Activated T-cell treated with anti-CD3 and anti-CD28 coated beads, Interleukin-2, amount 50 U/mL, for 1 hour (primary cell): ENCODE data around the gene PDGFD.

Experiments
- DNase-seq: peaks from one replicate; pipeline ENCODE4 v3.0.0-alpha.2; 2020

The PDGFD gene

DNA sequence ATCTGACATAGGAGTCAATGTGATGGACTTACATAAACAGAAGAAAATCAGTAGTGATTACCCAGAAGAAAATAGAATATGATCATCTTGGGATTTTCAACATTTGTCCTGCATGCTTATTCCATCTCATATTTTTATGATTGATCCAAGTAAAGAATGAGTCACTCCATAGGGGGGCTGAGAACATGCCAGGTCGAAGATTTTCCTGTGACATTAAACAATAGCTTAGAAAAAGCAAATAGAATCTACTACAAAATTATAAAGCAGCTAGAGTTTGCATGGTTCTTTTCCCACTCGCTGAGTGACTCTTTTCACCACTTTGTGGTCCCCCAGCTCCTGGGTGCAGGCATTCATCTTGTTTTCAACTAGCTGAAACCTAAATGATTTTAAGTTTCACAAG lies 71.2 kb downstream of the PDGFD start:
- no peak for DNase-seq

DNA sequence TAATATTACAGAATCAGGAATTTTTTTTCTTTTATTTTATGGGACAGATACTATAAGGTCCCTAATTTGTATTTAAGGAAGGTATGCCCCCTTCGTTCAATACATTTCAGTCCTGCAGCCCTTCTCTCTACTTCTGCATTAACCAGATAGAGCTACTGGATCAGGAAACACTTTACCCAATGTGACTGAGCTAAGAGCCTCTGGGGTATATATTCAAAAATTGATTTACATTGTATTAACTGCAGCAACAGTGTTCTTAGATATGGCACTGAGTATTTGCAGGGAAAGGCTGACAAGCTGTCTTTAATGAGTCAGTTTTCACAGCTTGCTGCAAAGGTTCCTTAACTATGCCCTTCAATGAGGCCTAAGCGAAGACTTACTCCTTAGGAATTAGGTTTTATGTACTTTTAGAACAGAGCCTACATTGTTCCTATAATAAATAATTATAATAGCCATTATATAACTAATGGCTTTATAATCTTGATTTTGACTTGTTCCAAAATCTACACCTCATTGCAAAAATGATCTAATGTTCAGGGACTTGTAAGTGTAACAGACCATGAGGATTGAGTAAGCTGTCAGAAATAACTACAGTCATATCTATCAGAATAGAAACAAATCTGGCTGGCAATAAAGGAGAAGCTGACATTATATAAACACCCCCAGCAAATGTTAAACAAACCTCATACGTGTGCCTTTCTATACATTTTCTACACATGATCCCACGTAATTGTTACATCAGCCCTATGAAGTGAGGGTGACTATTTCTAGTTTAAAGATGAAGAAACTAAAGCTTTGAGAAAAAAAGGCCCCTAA lies 72.5 kb downstream of the PDGFD start:
- no peak for DNase-seq

DNA sequence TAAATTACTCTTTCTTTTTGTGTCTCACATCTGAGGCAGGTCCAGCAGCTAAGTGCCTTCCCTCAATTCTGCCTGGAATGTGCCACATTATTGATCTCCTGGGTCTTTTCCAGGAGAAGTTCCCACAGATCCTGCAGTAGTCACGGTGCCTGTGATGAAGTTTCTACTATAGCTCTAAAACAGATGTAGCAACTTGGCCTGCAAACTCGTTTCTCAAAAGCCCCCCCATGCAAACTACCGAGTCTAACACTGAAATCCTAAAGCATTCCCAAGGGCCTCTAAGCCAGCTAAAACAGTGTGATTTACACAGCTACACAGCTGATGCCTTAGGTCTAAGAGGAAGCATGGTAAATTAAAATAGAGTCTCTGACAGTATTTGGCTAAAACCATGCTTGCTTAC lies 73.2 kb downstream of the PDGFD start:
- no peak for DNase-seq

DNA sequence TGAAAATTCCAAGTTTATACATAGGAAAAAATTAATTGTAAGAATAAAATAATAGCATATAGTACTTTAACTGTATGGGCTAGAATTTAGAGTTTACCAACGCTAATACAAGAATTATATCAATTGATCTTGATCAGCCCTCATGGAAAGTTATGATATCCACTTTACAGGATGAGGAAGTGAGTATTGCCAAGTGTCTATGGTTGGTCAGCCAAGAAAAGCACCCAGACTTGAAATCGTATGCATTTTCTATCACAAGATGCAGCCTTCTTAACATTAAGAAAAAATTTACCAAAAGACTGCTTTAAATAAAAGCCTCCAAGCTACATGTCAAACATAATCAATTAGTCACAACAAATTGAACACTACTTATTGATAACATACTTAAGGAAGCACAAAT lies 74.5 kb downstream of the PDGFD start:
- no peak for DNase-seq

DNA sequence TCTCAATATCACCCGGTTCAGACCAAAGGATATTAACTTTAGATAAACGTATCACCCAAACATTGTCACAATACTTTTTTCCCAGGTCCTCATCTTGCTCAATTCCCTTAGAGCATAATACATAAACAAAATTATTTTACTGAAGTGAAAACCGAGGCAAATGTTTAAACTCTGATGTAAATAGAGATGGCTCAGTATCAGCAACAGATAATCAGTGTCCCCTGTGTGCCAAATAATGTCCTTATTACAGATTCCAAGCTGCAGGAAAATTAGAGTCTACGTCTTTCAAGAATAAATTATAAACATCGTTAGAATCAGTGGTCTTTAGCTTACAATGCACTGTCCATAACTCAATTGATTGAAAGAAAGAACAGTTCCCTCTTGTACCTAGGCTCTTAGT lies 77.3 kb downstream of the PDGFD start:
- no peak for DNase-seq

DNA sequence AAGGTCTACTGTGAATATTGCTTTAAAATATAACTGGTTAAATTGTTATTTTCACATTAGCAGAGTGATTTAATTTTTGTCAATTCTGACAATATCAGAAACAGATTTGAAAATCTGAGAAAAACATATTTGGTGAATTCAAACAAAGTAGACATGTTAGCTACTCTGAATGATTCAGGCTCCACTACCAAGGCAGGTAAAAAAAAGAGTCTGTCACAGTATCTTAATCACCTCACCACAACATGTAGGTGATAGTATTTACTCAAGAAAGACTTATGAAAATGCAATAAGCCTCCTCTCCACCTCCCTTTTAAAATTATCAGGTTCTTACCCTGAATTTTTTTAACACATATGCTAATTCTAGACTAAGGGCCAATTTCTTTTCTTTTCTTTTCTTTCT lies 85.0 kb downstream of the PDGFD start:
- DNase-seq: no peak

DNA sequence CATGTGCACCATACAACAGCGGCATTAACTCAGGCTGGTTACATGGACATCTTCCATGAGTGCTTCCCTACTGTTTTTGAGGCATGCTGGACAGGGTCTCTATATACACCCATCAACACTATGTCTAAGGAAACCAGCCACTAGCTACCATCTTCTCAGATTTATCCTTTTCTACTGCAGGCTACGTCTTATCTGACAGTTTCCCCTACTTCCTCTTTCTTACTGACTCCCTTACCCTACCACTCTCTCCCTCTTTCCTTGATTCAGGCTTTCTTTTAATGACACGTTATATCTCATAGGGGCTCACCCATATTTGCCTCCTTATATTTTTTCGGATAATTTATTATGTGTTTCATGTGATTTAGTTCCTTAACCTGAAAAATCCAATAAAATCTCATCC lies 85.7 kb downstream of the PDGFD start:
- no peak for DNase-seq

DNA sequence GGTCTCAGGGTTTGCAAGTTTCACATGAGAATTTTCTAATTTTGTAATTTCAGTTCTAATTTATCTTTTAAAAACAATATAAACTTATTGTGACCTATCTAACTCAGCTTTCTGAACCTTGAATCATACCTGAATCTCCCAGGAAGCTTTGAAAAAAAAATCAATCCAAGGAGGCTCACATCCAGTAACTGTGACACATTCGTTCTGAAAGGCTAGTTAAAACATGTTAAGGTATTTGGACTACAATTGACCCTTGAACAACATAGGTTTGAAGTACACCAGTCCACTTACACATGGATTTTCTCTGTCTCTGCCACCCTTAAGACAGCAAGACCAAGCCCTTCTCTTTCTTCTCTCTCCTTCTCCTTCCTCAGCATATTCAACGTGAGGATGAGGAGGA lies 87.5 kb downstream of the PDGFD start:
- no peak for DNase-seq

DNA sequence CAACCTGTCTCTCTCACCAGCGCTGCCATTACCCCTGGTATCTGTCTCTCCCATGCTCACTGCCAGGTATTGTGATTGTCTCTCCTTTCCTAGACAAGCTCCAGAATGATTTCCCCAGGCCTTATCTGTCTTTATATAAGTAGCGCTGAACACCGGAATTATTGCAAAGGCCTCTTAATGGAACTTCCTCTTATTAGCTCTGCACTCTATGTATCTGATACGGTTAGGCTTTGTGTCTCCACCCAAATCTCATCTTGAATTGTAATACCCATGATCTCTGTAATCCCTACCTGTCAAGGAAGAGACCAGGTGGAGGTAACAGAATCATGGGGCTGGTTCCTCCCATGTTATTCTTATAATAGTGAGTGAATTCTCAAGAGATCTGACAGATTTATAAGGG lies 88.2 kb downstream of the PDGFD start:
- no peak for DNase-seq

DNA sequence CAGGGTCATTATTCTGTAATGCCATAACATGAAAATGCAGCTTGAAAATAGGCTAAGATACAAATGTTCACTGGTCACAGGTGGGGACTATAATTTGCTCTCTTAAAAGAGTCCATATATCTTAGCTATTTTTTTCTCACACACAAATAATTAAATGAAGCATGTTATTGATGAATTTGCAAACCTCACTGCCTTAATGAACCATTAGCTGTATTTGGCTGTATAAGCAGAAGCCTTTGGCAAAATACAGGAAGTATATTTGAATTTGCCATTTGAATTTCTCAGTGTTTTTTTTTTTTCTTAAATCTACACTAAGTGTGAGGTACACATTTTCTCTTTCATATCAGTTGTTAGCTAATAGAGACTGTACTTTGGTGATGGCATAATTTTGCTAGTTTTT lies 88.9 kb downstream of the PDGFD start:
- no peak for DNase-seq

DNA sequence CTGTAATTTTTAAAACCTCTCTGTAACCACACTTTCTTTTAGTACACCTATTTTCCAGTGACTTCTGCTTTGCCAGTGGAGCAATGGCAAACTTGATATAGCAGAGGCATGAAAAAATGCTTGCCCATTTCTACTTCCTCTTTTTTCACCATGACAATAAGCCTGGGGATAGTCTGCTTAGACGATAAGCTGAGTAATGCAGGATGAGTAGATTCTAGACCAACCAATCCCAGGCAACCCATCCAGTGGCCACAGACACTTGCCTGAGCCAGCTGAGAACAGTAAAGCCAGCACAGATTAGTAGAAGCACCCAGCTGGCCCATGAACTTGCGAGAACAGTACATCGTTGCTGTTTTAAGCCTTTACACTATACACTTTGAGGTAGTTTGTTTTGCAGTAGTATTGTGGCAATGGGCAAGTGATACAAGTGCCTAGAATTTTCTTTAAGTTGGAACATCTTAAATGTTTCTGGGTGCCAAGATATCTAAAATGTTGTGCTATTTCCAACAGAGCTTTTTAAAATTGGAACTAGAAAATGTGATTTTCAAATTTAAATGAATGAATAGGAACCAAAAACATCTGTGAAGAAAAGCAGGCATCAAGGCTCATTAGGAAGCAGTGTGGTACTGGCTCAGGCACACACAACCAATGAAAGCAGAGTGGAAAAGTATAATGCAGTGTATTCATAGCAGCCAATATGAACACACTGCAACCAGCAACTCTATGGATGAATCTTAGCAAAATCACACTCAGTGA lies 89.8 kb downstream of the PDGFD start:
- no peak for DNase-seq

DNA sequence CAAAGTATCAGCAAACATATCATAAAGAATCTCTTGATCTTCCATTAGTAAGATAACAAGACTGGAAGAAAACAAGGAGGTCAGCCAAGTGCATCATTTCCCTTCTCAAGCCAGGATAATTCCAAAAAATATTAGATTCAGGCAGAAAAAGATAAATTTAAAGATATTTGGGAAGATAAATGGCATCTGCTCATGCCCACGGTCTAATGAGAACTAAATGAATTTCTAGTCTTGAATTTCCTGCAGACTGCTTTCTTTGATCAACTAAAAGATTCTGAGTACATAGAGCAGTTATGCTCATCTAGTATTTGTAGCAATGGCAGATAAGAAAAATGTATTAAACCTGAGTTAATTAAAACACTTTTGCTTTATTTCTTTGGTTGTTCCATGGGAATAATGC lies 96.4 kb downstream of the PDGFD start:
- DNase-seq: no peak

DNA sequence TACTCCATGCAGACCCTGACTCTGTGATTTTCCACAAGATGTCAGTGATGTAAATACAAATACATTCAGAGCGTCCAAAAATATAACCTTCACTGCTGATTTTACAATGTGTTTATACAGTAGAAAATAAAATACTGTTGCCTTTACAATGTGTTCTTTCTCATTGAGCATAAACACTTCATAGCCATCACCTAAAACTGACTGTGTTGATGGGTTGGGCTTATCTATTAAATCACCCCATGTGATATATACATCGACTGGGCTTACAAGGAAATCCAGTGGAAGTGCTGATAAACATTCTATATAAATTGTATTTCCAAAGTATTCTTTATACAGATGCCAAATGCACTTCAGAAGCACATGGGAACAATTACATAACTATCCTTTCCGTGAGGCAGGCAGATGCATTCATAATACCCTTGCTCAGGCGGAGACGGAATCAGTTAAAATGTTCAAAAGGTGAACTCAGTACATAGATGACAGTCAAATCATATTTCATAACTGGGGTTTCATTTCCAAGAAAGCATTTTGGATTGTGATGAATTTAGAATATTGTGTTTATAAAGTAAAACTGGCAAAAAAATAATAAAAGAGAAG lies 99.8 kb downstream of the PDGFD start:
- no peak for DNase-seq

DNA sequence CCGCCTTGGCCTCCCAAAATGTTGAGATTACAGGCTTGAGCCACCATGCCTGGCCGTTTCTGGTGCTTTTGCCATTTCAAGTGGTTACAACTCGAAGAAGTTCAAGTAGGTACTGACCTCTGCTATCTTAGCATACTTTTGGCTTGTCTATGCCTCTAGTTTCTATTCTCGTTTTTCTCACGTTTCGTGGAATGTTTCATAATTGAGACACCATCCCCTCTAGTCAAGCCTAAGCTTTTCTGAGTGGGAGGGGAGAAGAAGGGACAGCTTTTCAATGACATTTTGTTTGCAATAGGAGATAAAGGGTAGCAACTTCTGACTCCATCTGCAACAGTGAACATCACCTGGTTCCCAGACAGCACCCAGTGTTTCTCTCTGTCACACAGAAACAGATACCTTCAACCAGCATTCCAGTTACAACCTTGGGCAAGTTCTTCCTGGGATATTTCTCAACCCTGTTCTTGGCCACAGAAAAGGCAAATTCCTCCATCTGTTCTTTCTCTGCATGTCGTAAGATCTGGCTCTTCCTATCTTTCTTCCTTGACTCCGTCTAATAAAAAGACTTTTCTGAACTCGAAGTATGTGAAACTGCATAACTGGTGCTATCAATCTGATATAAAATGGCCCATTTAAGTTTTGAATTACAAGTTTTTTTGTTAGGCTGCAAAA lies 102.0 kb downstream of the PDGFD start:
- no peak for DNase-seq

DNA sequence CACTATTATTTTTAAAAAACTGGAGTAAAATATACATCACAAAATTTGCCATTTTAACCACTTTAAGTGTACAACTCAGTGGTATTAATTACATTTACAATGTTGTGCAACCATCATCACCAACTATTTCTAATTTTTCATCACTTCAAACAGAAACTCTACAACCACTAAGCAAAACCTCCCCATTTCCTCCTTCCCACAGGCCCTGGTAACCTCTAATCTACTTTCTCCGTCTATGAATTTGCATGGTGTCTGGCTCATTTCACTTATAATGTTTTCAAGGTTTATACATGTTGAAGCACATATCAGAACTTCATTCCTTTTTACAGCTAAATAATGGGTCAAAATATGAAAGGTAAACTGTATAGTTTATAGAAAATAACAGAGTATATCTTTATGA lies 103.1 kb downstream of the PDGFD start:
- DNase-seq: no peak

DNA sequence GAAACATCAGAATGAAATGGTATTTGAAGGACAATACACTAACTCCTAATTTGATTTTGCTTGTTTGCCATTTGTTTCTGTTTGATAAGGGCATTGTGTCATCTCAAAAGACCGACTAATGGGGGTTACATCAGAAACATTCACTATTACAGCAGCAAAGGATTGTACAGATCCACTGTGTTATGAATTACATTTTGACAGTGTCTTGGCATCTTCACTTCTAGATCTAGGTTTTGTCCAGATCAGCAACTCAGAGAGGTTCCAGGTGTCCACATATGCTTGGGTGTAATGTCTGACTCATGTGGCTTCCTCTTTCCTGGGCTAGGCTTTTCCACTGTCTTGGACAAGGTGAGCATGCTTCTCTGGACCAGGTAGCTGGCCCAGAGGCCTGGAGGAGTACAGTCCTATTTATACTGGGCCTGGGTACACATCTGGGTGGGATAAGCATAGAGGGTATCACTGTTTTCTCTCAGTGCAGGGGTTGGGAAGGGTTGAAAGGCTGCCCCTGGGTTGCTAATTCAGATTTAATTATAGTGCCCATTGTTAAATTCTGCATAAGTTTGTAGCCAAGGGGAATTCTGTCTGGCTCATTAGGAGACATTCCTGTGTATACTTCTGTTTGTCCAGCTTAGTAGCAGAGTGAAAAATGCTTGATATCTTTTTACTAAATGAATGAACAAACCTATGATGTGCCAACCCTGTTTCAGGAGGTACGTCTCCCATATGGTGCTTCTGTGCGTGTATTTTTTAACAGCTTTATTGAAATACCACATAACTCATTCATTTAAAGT lies 103.7 kb downstream of the PDGFD start:
- no peak for DNase-seq

DNA sequence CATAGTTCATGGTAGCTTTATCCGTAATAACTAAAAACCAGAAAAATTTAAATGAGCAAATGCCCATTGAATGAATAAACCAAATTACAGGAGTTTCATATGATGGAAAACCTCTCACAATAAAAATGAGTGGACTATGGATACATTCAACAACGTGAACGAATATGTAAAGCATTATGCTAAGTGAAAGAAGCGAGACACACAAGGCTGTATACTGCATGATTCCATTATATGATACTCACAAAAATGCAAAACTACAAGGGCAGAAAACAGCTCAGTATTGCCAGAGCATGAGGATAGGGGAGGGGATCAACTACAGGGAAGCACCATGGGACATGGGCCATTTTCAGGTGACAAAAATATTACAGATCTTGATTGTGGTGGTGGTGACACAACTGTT lies 105.3 kb downstream of the PDGFD start:
- no peak for DNase-seq

DNA sequence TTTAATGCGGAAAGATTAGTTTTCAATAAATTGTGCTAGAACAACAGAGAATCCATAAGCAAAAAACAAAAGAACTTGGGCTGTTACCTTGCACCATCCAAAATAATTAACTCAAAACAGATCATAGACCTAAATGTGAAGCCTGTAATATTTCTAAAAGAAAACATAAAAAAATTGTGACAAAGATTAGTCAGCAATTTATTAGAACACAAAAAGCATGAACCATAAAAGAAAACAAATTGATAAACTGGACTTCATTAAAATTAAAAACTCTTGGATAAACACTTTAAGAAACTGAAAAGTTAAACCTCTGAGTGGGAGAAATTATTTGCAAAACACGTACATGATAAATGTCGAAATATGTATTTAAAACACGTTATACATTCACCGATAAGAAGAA lies 106.0 kb downstream of the PDGFD start:
- DNase-seq: no peak

DNA sequence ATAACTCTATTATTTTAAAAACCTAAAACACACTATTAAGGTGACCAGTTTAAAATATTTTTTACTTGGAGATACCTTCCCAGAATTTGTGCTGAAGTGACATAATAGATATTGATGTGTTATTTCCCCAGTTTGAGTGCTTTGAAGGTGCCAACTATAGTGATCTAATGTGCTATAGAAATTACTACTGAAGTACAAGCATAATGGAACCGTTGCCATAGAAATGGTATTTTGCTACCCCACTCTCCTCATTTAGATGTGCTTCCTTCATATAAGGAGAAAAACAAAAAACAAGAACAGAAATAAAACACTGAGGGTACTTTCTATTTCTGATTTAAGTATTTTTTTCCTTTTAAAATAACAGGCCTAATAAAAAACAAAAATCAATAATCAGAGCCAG lies 108.4 kb downstream of the PDGFD start:
- DNase-seq: no peak

DNA sequence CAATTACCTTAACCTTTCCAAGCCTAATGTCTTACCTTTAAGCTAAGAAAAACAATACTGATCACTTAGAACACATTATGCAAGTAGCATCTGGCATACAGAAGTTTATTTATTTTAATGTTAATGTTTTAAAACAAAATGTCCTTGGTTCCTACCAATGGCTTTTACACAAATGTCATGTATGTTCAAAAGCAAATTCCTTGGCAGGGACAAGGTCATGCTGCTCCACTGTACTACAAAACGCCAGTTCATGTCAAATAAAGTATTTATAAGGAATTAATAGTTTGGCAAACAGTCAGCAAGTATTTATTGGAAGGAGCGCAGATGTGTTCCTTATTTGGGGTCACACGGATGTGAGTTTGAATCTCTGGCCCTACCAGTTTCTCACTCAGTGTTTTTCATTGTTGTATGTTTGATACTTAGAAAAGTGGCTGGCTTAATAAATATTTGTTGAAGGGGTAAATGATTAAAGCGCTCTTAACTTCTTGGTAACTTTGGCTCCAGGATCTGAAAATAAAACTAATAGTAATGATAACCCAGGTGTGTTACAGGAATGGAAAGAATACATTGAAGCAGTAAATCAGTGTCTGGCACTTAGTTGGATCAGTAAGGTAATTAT lies 108.9 kb downstream of the PDGFD start:
- no peak for DNase-seq

DNA sequence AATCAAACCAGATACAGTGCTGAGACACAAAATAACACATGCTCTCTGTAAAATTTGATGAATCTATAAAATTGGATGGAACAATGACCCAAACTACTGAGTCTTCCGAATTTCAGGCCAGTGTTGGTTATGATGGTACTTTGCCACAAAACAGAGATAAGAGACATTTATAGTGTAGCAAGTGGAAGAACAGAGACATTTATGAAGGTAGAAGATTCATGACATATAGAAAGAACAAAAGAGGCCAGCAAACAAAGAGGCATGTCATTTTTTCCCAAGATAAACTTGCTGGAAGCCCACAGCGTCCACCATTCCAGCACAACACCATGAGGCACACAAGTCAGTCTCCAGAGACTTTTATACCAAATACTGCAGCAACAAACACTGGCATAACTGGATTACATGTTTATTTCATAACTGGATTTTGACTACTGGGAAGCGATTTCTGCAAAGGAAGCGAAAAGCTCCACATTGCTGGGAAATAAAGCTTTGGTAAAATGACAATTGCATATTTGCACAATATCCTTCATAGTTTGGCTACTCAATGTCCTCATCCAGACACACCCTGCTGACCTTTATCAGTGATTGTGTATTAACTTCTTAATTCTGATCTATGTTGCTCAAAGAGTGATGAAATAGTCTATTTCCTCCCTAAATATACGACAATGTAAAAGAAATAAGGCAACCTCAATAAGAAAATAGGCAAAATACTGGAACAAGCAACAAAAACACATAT lies 110.0 kb downstream of the PDGFD start:
- DNase-seq: no peak

DNA sequence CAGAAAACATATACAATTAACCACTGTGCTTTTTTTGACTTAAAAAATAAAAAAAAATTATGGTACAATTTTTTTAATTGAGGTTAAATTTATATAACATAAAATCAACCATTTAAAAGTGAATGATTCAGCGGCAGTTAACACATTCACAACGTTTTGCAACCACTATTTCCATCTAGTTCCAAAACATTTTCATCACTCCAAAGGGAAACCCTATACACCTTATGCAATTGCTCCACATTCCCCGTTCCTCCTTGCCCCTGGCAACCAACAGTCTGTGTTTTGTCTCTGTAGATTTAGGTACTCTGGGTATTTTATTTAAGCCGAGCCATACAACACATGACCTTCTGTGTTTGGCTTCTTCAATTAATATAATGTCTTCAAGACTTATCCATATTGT lies 112.2 kb downstream of the PDGFD start:
- no peak for DNase-seq
